ENCODE data around the gene CD226. TPM values are rescaled to one million over a fixed set of nuclear protein-coding genes. Genes with fewer than 3 reads are reported as not detected.

Gene CD226
- total RNA-seq, 4 donors from 2014 or later, result 0.05 to 0.24 (median 0.16) TPM

DNA sequence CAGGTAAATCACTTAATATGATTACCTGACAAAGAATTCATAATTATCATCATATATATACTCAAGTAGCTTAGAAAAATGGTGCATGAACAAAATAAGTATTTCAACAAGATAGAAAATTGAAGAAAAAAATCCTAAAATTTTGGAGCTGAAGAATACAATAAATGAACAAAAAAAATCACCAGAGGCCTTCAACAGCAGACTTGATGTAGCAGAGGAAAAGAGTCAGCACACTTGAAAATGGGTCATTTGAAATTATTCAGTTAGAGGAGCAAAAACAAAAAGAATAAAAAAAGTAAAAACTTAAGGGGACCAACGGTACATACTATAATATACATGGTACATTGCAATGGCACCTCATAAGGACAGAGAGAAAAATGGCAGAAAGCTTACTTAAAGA, 40.2 kb upstream of the CD226 start:
- H3K36me3 ChIP-seq, result peaks cover 5% of the 10 kb centered on the region
- H3K4me3 ChIP-seq, result no peak overlapping the region
- H3K4me1 ChIP-seq, result no peaks in the 10 kb centered on the region
- WGBS, result 97% methylated on average over 1 of the region's 1 CpG
- peaks cover 3% of the 10 kb centered on the region for H3K9me3 ChIP-seq
- no peak overlapping the region for H3K27ac ChIP-seq
- TF ChIP-seq EP300 (IDR thresholded peaks at IDR 0.05) (no peak), POLR2AphosphoS5 (IDR thresholded peaks at IDR 0.05) (no peak), POLR2A (IDR thresholded peaks at IDR 0.05) (no peak), CTCF (IDR thresholded peaks at IDR 0.05) (no peak)
- no peak for DNase-seq (ENCODE audit: low spot score in 2 of 2)
- H3K27me3 ChIP-seq, result no peaks in the 10 kb centered on the region

GRCh38 chr18:69985239-69985638, 37.6 kb upstream of the CD226 start:
- no peak for DNase-seq (ENCODE audit: low spot score in 2 of 2)
- no peaks in the 10 kb centered on the region for H3K4me1 ChIP-seq
- peaks cover 5% of the 10 kb centered on the region for H3K36me3 ChIP-seq
- H3K27me3 ChIP-seq, result no peaks in the 10 kb centered on the region
- H3K9me3 ChIP-seq, result peaks cover 3% of the 10 kb centered on the region
- TF ChIP-seq EP300 (IDR thresholded peaks at IDR 0.05) (no peak), POLR2AphosphoS5 (IDR thresholded peaks at IDR 0.05) (no peak), POLR2A (IDR thresholded peaks at IDR 0.05) (no peak), CTCF (IDR thresholded peaks at IDR 0.05) (no peak)
- no peak overlapping the region for H3K27ac ChIP-seq
- H3K4me3 ChIP-seq, result no peak overlapping the region
- WGBS, result 90% methylated on average over 4 of the region's 4 CpGs

DNA sequence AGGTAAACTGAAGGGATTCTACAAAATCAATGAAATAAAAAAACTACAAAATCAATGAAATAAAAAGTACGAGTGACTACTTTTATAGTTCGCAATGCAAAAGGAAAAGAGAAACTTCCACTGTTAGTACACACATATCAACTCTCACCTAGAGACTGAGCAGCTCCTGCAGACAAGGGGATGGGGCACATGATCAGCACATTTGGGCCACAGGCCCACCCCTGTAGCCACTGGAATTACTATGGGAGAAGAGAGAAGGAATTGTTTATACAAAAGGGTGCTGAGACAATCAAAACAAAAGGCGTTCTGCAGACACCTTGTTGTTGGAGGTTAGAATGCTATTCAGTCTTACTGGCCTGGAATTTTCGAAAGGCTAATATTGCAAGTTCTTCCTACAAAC, 34.7 kb upstream of the CD226 start:
- TF ChIP-seq EP300 (IDR thresholded peaks at IDR 0.05) (no peak), POLR2A (IDR thresholded peaks at IDR 0.05) (no peak), CTCF (IDR thresholded peaks at IDR 0.05) (no peak), POLR2AphosphoS5 (IDR thresholded peaks at IDR 0.05) (no peak)
- no peaks in the 10 kb centered on the region for H3K4me1 ChIP-seq
- H3K36me3 ChIP-seq, result peaks cover 11% of the 10 kb centered on the region
- H3K4me3 ChIP-seq, result no peak overlapping the region
- H3K27me3 ChIP-seq, result no peaks in the 10 kb centered on the region
- WGBS, result 92% methylated on average over 4 of the region's 4 CpGs
- H3K9me3 ChIP-seq, result no peaks in the 10 kb centered on the region
- no peak for DNase-seq (ENCODE audit: low spot score in 2 of 2)
- H3K27ac ChIP-seq, result no peak overlapping the region

DNA sequence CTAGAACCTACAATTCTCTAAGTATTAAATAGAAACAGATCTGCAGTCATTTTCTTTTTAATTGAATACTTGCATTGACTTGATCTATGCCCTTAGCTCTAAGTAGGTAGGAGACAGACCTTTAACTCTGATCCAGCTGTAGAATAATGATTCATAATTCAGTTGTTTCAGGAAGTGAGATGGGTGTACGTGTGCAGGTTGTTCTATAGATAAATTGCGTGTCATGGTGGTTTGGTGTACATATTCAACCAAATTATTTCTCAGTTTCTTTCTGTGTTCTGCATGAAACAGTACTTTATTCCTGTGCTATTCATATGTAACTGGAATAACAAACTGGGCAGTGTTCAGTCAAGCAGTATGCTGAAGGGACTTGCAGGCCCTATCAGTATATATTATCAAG, 34.3 kb upstream of the CD226 start:
- Histone ChIP-seq H3K36me3 (peaks cover 11% of the 10 kb centered on the region), H3K27ac (no peak overlapping the region), H3K4me1 (no peaks in the 10 kb centered on the region), H3K4me3 (no peak overlapping the region), H3K9me3 (no peaks in the 10 kb centered on the region), H3K27me3 (no peaks in the 10 kb centered on the region)
- WGBS, result 86% methylated on average over 2 of the region's 2 CpGs
- DNase-seq (ENCODE audit: low spot score in 2 of 2), result no peak
- TF ChIP-seq CTCF (IDR thresholded peaks at IDR 0.05) (no peak), POLR2A (IDR thresholded peaks at IDR 0.05) (no peak), EP300 (IDR thresholded peaks at IDR 0.05) (no peak), POLR2AphosphoS5 (IDR thresholded peaks at IDR 0.05) (no peak)

GRCh38 chr18:69980982-69981804, 33.5 kb upstream of the CD226 start:
- Histone ChIP-seq H3K27ac (no peak overlapping the region), H3K4me3 (no peak overlapping the region), H3K36me3 (peaks cover 11% of the 10 kb centered on the region), H3K4me1 (no peaks in the 10 kb centered on the region), H3K9me3 (peaks cover 5% of the 10 kb centered on the region), H3K27me3 (no peaks in the 10 kb centered on the region)
- TF ChIP-seq EP300 (IDR thresholded peaks at IDR 0.05) (no peak), POLR2A (IDR thresholded peaks at IDR 0.05) (no peak), POLR2AphosphoS5 (IDR thresholded peaks at IDR 0.05) (no peak), CTCF (IDR thresholded peaks at IDR 0.05) (no peak)
- WGBS, result 72% methylated on average over 3 of the region's 3 CpGs
- no peak for DNase-seq (ENCODE audit: low spot score in 2 of 2)

Measured in suprapubic skin (tissue), 4 donors.